Measurements from ENCODE around the gene P3H3. TPM values are rescaled to one million over a fixed set of nuclear protein-coding genes. Genes with fewer than 3 reads are reported as not detected.
"Not testable (repeated sequence)": the region's sequence is repeated elsewhere in the genome, so short reads cannot be mapped to it uniquely, and the experiment has no call there.

The P3H3 gene
- polyA plus RNA-seq, 1 donor (not counting 4 experiments of a cell fraction or from before 2014, with no cell fraction given), result 3.9 TPM

DNA sequence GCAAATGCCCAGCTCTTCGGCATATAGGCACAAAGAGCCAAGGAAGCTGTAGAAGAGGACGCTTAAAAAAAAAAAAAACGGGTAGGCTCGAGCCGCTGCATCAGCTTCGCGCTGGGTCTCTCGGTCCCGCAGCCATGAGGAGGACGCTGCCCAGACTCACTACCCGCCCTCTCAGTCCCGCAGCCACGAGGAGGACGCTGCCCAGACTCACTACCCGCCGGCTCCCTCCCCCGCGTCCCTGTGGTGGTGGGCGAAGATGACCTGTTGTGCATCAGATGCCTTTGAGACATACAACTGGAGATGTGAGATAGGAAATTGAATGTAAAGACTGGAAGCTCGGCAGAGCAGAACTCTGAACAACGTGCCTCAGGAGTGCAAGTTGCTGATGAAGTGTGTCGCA, 56.3 kb downstream of the P3H3 start:
- Histone ChIP-seq H3K36me3 (ENCODE audit: control insufficient read depth in 2 of 2, extremely low read depth in 1 of 2, insufficient read depth in 2 of 2, low read length in 2 of 2) (no peaks in the 10 kb centered on the region), H3K4me1 (ENCODE audit: control insufficient read depth, extremely low read depth, insufficient read depth, low read length) (no peaks in the 10 kb centered on the region), H3K9me1 (ENCODE audit: control insufficient read depth, extremely low read depth, insufficient read depth, low read length) (no peaks in the 10 kb centered on the region), H2AFZ (ENCODE audit: control insufficient read depth, low read length) (no peak overlapping the region), H4K20me1 (ENCODE audit: control insufficient read depth, extremely low read depth, insufficient read depth, low read length) (no peaks in the 10 kb centered on the region), H3K79me2 (ENCODE audit: control insufficient read depth, insufficient read depth, low read length) (no peaks in the 10 kb centered on the region), H3K9me3 (ENCODE audit: control insufficient read depth, low read depth, low read length) (no peaks in the 10 kb centered on the region), H3K4me3 (ENCODE audit: control insufficient read depth in 2 of 3, extremely low read depth in 1 of 3, insufficient read depth in 2 of 3, low read depth in 1 of 3, low read length in 3 of 3) (no peak overlapping the region), H3K4me2 (ENCODE audit: control insufficient read depth, extremely low read depth, insufficient read depth, low read depth, low read length) (no peak overlapping the region), H3K9ac (ENCODE audit: control insufficient read depth, extremely low read depth, insufficient read depth, low read length) (no peak overlapping the region), H3K27me3 (ENCODE audit: control insufficient read depth, extremely low read depth, insufficient read depth, low read length) (no peaks in the 10 kb centered on the region), H3K27ac (ENCODE audit: control insufficient read depth, insufficient read depth, low read length) (no peak overlapping the region)
- FAIRE-seq (no peak), DNase-seq (ENCODE audit: low read depth, low spot score) (no peak)
- TF ChIP-seq EZH2 (IDR thresholded peaks at IDR 0.05; ENCODE audit: low read length), result no peak
- TF ChIP-seq, protein P1, sequence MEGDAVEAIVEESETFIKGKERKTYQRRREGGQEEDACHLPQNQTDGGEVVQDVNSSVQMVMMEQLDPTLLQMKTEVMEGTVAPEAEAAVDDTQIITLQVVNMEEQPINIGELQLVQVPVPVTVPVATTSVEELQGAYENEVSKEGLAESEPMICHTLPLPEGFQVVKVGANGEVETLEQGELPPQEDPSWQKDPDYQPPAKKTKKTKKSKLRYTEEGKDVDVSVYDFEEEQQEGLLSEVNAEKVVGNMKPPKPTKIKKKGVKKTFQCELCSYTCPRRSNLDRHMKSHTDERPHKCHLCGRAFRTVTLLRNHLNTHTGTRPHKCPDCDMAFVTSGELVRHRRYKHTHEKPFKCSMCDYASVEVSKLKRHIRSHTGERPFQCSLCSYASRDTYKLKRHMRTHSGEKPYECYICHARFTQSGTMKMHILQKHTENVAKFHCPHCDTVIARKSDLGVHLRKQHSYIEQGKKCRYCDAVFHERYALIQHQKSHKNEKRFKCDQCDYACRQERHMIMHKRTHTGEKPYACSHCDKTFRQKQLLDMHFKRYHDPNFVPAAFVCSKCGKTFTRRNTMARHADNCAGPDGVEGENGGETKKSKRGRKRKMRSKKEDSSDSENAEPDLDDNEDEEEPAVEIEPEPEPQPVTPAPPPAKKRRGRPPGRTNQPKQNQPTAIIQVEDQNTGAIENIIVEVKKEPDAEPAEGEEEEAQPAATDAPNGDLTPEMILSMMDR (optimal IDR thresholded peaks at IDR 0.05 in 1 of 3, IDR thresholded peaks at IDR 0.05 in 1 of 3, conservative IDR thresholded peaks at IDR 0.05 in 1 of 3; ENCODE audit: extremely low read depth in 1 of 3, insufficient read depth in 2 of 3, low read length in 3 of 3), result no peak
- dilution Hi-C loops (cut with MboI; ENCODE audit: extremely low pct_ligation_motif_present, low sequenced_read_pairs), result no loop called here

DNA sequence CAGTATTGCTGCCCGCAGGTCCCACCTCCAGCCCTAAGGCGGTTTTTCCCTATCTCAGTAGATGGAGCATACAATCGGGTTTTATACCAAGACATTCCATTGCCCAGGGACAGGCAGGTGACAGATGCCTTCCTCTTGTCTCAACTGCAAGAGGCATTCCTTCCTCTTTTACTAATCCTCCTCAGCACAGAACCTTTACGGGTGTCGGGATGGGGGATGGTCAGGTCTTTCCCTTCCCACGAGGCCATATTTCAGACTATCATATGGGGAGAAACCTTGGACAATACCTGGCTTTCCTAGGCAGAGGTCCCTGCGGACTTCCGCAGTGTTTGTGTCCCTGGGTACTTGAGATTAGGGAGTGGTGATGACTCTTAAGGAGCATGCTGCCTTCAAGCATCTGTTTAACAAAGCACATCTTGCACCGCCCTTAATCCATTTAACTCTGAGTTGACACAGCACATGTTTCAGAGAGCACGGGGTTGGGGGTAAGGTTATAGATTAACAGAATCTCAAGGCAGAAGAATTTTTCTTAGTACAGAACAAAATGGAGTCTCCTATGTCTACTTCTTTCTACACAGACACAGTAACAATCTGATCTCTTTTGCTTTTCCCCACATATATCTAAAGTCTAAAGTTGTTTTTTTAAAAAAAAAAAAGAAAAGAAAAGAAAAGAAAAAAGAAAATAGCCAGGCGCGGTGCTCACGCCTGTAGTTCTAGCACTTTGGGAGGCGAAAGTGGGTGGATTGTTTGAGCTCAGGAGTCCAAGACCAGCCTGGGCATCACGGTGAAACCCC, 58.2 kb downstream of the P3H3 start:
- DNase-seq (ENCODE audit: low read depth, low spot score); H3K9ac ChIP-seq (ENCODE audit: control insufficient read depth, extremely low read depth, insufficient read depth, low read length); H3K4me3 ChIP-seq (ENCODE audit: control insufficient read depth in 2 of 3, extremely low read depth in 1 of 3, insufficient read depth in 2 of 3, low read depth in 1 of 3, low read length in 3 of 3); H3K9me1 ChIP-seq (ENCODE audit: control insufficient read depth, extremely low read depth, insufficient read depth, low read length); H3K4me2 ChIP-seq (ENCODE audit: control insufficient read depth, extremely low read depth, insufficient read depth, low read depth, low read length); H4K20me1 ChIP-seq (ENCODE audit: control insufficient read depth, extremely low read depth, insufficient read depth, low read length); H3K36me3 ChIP-seq (ENCODE audit: control insufficient read depth in 2 of 2, extremely low read depth in 1 of 2, insufficient read depth in 2 of 2, low read length in 2 of 2); dilution Hi-C loops (cut with MboI; ENCODE audit: extremely low pct_ligation_motif_present, low sequenced_read_pairs); H3K79me2 ChIP-seq (ENCODE audit: control insufficient read depth, insufficient read depth, low read length); FAIRE-seq; H3K9me3 ChIP-seq (ENCODE audit: control insufficient read depth, low read depth, low read length); H3K27me3 ChIP-seq (ENCODE audit: control insufficient read depth, extremely low read depth, insufficient read depth, low read length); H3K4me1 ChIP-seq (ENCODE audit: control insufficient read depth, extremely low read depth, insufficient read depth, low read length); H3K27ac ChIP-seq (ENCODE audit: control insufficient read depth, insufficient read depth, low read length); H2AFZ ChIP-seq (ENCODE audit: control insufficient read depth, low read length): not testable (repeated sequence)

DNA sequence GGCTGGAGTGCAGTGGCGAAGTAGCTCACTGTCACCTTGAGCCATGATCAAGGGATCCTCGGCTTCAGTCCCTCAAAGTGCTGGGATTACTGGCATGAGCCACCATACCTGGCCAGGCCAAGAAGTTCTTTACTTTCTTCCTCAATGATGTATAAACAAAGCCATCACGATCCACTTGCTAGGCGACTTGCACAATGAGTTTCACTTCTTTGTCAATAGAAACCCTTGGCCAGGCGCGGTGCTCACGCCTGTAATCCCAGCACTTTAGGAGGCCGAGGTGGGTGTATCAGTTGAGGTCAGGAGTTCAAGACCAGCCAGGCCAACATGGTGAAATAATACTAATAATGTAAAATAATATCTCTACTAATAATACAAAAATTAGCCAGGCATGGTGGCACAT, 59.3 kb downstream of the P3H3 start:
- dilution Hi-C loops (cut with MboI; ENCODE audit: extremely low pct_ligation_motif_present, low sequenced_read_pairs), result no loop called here
- H3K79me2 ChIP-seq (ENCODE audit: control insufficient read depth, insufficient read depth, low read length), result no peaks in the 10 kb centered on the region
- H3K9me1 ChIP-seq (ENCODE audit: control insufficient read depth, extremely low read depth, insufficient read depth, low read length), result no peaks in the 10 kb centered on the region
- no peak overlapping the region for H3K4me2 ChIP-seq (ENCODE audit: control insufficient read depth, extremely low read depth, insufficient read depth, low read depth, low read length)
- H3K4me3 ChIP-seq (ENCODE audit: control insufficient read depth in 2 of 3, extremely low read depth in 1 of 3, insufficient read depth in 2 of 3, low read depth in 1 of 3, low read length in 3 of 3), result no peak overlapping the region
- no peaks in the 10 kb centered on the region for H3K36me3 ChIP-seq (ENCODE audit: control insufficient read depth in 2 of 2, extremely low read depth in 1 of 2, insufficient read depth in 2 of 2, low read length in 2 of 2)
- FAIRE-seq (no peak), DNase-seq (ENCODE audit: low read depth, low spot score) (no peak)
- peaks cover 10% of the 10 kb centered on the region for H3K4me1 ChIP-seq (ENCODE audit: control insufficient read depth, extremely low read depth, insufficient read depth, low read length)
- TF ChIP-seq, protein P1 (optimal IDR thresholded peaks at IDR 0.05 in 1 of 3, IDR thresholded peaks at IDR 0.05 in 1 of 3, conservative IDR thresholded peaks at IDR 0.05 in 1 of 3; ENCODE audit: extremely low read depth in 1 of 3, insufficient read depth in 2 of 3, low read length in 3 of 3), result no peak
- no peak for TF ChIP-seq EZH2 (IDR thresholded peaks at IDR 0.05; ENCODE audit: low read length)
- H3K27ac ChIP-seq (ENCODE audit: control insufficient read depth, insufficient read depth, low read length), result no peak overlapping the region
- no peaks in the 10 kb centered on the region for H3K9me3 ChIP-seq (ENCODE audit: control insufficient read depth, low read depth, low read length)
- H4K20me1 ChIP-seq (ENCODE audit: control insufficient read depth, extremely low read depth, insufficient read depth, low read length), result no peaks in the 10 kb centered on the region
- no peak overlapping the region for H2AFZ ChIP-seq (ENCODE audit: control insufficient read depth, low read length)
- H3K27me3 ChIP-seq (ENCODE audit: control insufficient read depth, extremely low read depth, insufficient read depth, low read length), result no peaks in the 10 kb centered on the region
- H3K9ac ChIP-seq (ENCODE audit: control insufficient read depth, extremely low read depth, insufficient read depth, low read length), result no peak overlapping the region

Measured in keratinocyte (primary cell).